HS-5 (cell line): ENCODE measurements around the gene SETMAR.
"Not testable (repeated sequence)": the region's sequence is repeated elsewhere in the genome, so short reads cannot be mapped to it uniquely, and the experiment has no call there.

Experiments used
- DNase-seq: peaks from one replicate; pipeline ENCODE4 v3.0.0-alpha.2; 2012; ENCODE audit warnings: low read depth

Gene SETMAR

GRCh38 chr3:4303187-4304123 is at the start of gene SETMAR:
Gene SETMAR (plus strand): TSS chr3:4303369. CDS start chr3:4303371, 2 bp downstream.
- DNase-seq = peak; percentile 55

GRCh38 chr3:4261406-4261805 is 41.8 kb upstream of the SETMAR start:
- DNase-seq = no peak

GRCh38 chr3:4264040-4264439 is 39.1 kb upstream of the SETMAR start:
- no peak for DNase-seq

DNA sequence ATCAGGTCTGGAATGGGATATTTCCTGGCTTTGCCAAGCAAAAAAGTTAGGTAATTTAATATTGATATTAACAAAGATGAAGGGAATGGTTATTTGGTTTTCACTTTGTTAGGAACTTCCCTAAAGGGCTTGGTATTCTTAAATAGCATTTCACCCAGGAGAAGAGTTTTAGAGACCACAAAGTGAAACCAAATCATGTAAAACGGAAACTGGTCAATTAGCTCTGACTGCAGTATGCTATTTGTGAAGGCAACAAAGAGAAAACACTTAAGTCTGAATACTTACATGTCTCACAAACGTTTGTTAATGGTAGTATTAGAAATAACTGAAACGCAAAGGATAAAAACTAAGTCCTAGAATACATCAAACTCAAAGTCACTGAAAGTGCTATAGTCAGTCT is 32.4 kb upstream of the SETMAR start:
- no peak for DNase-seq

GRCh38 chr3:4271834-4272233 is 31.3 kb upstream of the SETMAR start:
- no peak for DNase-seq

GRCh38 chr3:4279516-4280105 is 23.6 kb upstream of the SETMAR start:
- DNase-seq = no peak

GRCh38 chr3:4281991-4282390 is 21.2 kb upstream of the SETMAR start:
- no peak for DNase-seq

- no peak for DNase-seq
These were observed 18.3 kb upstream of the SETMAR start for GRCh38 chr3:4284865-4285264.

DNA sequence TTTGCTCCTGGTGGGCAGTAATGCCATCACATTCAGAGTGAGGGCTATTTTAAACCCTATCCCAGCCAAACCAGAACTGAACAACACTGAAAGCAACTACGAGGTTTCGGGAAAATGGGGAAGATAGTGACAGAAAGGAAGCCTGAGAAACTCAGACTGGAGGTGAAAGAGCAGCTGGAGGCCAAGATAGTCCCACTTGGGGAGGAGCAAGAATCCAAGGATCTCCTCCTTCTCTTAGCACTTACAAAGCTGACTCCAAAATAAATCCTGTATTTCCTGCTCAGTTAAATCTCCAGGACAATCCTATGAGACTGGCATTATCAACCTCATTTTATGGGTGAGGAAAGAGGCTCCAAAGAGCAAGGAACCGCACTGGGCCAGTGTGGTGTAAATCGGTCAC is 14.1 kb upstream of the SETMAR start:
- no peak for DNase-seq

DNA sequence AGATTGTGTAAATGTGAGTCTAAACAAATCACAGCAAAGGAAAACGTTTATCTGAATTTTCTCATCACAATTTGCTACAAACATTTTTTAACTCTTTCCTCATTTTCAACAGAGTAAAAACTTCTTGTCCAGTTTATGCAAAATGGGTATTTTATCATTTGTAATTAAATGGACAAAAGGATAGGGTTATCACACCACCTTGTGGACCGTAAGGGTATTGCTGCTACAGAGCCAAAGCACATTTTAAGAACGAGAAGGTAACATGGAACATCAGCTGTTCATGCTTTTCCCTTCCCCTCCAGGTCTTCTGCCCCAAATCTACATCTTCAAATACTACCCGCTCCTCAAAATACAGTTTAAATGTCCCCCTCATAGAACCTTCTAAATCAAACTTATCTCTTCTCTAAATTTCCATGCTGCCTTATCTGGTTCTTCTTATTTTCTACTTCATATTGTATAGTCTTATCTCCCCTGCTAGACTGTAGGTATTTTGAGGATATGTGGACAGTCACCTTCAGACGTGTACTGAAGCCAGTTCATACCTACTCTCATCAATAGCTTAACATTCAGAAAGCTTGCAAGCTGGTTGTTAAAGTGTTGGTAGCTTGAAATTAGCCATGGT is 12.8 kb upstream of the SETMAR start:
- peak; percentile 14 for DNase-seq

DNA sequence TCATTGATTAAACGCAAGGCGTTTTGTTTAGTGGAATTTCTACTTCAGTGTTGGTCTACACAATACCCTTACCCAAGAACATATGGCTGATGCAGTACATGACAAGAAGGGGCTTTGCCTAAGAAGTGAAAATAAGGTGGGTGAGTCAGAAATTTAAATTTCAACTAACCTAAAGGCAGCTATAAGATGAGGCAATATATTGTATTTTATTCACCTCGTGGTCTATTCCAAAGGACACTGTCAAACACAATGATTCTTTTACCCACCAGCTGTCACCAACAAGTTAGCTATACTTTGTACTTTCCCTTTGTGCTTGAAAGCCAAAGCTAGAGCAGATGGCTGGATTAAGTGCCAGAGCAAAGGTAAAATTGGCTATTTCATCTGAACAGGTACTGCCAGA is 10.9 kb upstream of the SETMAR start:
- DNase-seq = no peak

DNA sequence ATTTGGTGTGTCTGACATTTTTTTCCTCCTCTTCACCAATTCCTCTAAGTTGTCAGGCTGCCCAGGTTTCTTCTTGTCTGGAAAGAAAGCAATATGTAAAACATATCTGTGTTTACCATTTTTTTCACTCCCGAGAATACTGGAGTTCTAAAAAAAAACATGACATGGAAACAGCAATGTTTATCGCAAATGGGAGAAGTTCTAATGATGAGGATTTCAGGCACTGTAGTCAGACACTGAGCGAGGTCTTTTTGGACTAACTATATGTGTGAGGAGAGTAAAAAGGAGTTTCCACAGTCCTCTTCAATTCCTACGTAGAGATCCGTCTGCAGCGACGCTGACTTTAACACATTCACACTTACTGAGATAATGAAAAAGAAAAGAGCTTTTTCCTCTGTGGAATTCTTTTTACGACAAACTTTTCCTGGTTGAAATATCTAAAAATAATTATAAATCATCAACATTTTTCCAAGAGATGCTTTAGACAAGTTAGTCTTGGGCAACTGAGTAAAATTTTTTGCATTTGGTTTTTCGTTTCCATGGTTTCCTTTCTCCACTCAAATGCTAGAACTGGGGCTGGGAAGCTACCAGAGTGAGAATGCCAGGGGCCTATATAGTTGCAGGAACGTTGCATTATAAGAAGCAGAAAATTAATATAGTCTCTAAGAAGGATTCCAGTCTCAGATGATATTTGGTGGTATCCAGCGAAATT is 8.4 kb upstream of the SETMAR start:
- no peak for DNase-seq

GRCh38 chr3:4296454-4296853 is 6.7 kb upstream of the SETMAR start:
- not testable (repeated sequence) for DNase-seq

- DNase-seq = no peak
These were observed 5.7 kb upstream of the SETMAR start for GRCh38 chr3:4297486-4297885.

DNA sequence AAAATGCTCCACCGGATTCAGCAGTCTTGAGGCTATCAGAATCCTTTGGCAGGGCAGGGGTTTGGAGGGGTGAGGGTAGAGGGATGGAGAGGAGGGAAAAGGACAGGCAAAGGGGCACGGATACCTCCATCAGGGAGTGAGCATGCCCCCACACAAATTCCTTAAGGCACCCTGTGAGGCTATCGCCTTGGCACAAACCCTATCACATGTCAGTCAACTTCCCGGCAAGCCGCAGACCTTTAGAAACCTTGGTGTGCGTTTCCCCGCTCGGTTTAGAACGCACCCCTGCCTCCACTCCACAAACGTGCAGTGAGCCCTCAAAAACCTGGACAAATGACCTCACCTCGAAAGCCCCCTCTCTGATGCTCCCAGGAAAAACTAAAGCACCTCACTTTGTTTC is 422 bp upstream of the SETMAR start:
- no peak for DNase-seq

GRCh38 chr3:4305210-4305609 is 2.0 kb downstream of the SETMAR start:
- not testable (repeated sequence) for DNase-seq

- no peak for DNase-seq
These were observed 2.9 kb downstream of the SETMAR start for GRCh38 chr3:4306091-4306490.

DNA sequence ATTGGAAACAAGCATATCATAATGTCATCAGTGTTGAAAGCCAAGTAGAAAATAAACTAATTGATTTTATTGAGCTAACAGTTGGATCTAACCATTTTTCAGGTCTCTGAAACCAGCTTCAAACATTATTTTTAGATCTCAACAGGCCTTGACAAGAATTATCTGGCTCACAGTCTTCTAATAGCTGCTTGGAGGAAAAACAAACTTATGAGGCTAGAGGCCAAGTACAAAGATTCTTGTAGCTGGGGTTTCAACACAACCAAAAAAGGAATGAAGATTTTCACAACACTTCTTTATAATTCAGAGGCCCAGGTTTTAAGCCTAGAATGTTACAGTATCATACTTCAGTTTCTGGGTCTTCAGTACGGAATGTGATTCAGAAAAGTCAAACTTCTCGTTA is 3.7 kb downstream of the SETMAR start:
- DNase-seq = no peak

DNA sequence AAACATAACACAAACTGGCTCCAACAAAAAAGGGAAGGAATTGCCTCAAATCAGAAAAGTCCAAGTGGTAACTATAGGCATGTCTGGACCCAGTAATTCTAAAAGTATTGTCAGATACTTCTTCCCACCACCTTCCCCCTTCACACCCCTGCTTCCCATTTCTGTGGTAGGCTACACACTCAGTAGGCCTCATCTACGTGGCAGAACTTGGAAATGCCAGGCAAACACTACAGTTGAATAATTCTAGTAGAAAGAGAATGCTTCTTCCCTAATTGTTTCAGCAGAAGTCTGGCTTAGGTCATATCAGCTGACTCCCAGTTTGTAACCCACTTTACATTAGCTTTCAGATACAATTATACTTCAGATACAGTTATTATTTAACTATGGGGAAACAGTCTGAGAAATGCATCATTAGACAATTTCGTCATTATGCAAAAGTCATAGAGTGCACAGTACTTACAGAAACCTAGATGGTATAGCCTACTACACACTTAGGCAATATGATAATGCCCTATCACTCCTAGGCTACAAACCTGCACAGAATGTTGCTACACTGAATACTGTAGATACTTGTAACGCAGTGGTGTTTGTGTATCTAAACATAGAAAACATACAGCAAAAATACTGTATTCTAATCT is 6.4 kb downstream of the SETMAR start:
- DNase-seq = no peak

DNA sequence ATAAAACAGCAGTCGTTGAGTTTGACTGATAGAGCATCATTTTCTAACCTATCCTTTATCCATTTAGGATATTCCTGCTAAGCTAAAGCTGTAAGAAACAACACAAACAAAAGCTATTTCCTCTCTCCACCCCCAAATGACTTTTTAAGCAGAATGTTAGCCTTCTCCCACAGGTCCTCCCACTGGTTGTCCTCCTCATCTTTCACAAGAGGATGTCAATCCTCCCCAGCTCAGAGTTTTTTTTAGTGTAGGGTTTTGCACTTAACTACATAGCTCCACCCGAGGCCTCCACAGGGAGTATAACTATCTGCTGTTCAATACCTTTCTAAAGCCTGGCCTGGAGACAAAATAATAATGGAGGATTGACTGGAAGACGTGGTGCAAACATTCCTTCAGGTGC is 7.8 kb downstream of the SETMAR start:
- no peak for DNase-seq

GRCh38 chr3:4311496-4311895 is 8.3 kb downstream of the SETMAR start:
- DNase-seq = no peak
